CD4-positive, alpha-beta T cell (primary cell): ENCODE results near the gene MAPT. TPM values are rescaled to one million over a fixed set of nuclear protein-coding genes. Genes with fewer than 3 reads are reported as not detected.

ENCODE experiments used
- ATAC-seq: fragments of 200-7000 bp; cut with Tn5 transposase; one replicate; pipeline ENCODE4 v1.10.0; 2022; ENCODE audit warnings: mild to moderate bottlenecking; ENCODE audit not compliant: poor library complexity
- CTCF ChIA-PET: fragments of 350-600 bp; sonication (Branson Sonifier 250); formaldehyde crosslinking; loops from one replicate; lab custom pipeline; 2021; ENCODE audit warnings: antibody characterized with exemption, inconsistent platforms; lab: Charles Lee
- POLR2A ChIA-PET: fragments of 350-600 bp; sonication (Branson Sonifier 250); formaldehyde crosslinking; loops from one replicate; lab custom pipeline; 2021; ENCODE audit warnings: antibody characterized with exemption, inconsistent platforms; lab: Charles Lee
- DNase-seq, 14 experiments: peaks; one replicate each; pipeline ENCODE4 v3.0.0-alpha.2; 2013 to 2020; ENCODE audit warnings: mixed read lengths in 2 of 14
- H3K27ac ChIP-seq, 2 donors: one replicate each; pipeline versions ENCODE4 v1.5.1 to v1.7.0; 2013; ENCODE audit warnings: low read length in 2 of 2, low read depth in 1 of 2, mild to moderate bottlenecking in 1 of 2
- H3K27me3 ChIP-seq, 2 experiments: 1 replicate in 1 of 2; 2 replicates in 1 of 2; pipeline versions ENCODE4 v1.6.1 to v1.7.0; 2013; ENCODE audit warnings: low read length in 2 of 2, control low read depth in 1 of 2, mild to moderate bottlenecking in 1 of 2, moderate library complexity in 1 of 2; ENCODE audit not compliant: insufficient read depth in 2 of 2, control insufficient read depth in 1 of 2
- H3K36me3 ChIP-seq: one replicate; pipeline ENCODE4 v1.6.1; 2013; ENCODE audit warnings: low read length, control low read depth; ENCODE audit not compliant: insufficient read depth
- H3K4me1 ChIP-seq: one replicate; pipeline ENCODE4 v1.6.1; 2013; ENCODE audit warnings: low read length, control low read depth; ENCODE audit not compliant: insufficient read depth
- H3K4me3 ChIP-seq: one replicate; pipeline ENCODE4 v1.5.1; 2013; ENCODE audit warnings: mild to moderate bottlenecking, low read length, moderate library complexity
- H3K9me3 ChIP-seq, 2 experiments: 1 replicate in 1 of 2; 2 replicates in 1 of 2; pipeline versions ENCODE4 v1.6.1 to v1.7.0; 2013; ENCODE audit warnings: low read length in 2 of 2, mild to moderate bottlenecking in 2 of 2, control low read depth in 1 of 2, moderate library complexity in 1 of 2; ENCODE audit not compliant: control insufficient read depth in 1 of 2, insufficient read depth in 1 of 2
- H3K27ac Mint-ChIP-seq: one replicate; pipeline ENCODE4 v1.8.0; 2020; ENCODE audit warnings: mixed read lengths
- H3K27me3 Mint-ChIP-seq: one replicate; pipeline ENCODE4 v1.8.0; 2021; ENCODE audit warnings: mixed read lengths
- H3K36me3 Mint-ChIP-seq: one replicate; pipeline ENCODE4 v1.8.0; 2021; ENCODE audit warnings: low read depth, mixed read lengths
- H3K4me1 Mint-ChIP-seq: one replicate; pipeline ENCODE4 v1.8.0; 2021; ENCODE audit warnings: low read depth, mixed read lengths
- H3K4me3 Mint-ChIP-seq: one replicate; pipeline ENCODE4 v1.8.0; 2020; ENCODE audit warnings: mild to moderate bottlenecking, mixed read lengths
- H3K9me3 Mint-ChIP-seq: one replicate; pipeline ENCODE4 v1.8.0; 2020; ENCODE audit warnings: mixed read lengths
- intact Hi-C, 2 experiments: fragments of 100-400 bp; cut with DNase I in 1 of 2; cut with micrococcal nuclease in 1 of 2; formaldehyde crosslinking; loops; one replicate each; pipeline versions ENCODE4 v1.15.1 to v1.9.0; 2023 to 2025; cut with DNase I, micrococcal nuclease
- total RNA-seq, 174 experiments: library from RNA in 2 of 174; stranded (reverse) in 2 of 174; gene quantifications; one replicate each; pipeline ENCODE4 v1.2.3 and lab custom pipeline; 2021 to 2026
- TF ChIP-seq, protein P1 (sequence below): fragments of 200-600 bp; IDR thresholded peaks from one replicate; pipeline ENCODE4 v1.8.0; 2022; ENCODE audit warnings: antibody characterized with exemption, mild to moderate bottlenecking

The MAPT gene
- total RNA-seq, 2 experiments from 2014 or later: 0.41 to 0.53 TPM

DNA sequence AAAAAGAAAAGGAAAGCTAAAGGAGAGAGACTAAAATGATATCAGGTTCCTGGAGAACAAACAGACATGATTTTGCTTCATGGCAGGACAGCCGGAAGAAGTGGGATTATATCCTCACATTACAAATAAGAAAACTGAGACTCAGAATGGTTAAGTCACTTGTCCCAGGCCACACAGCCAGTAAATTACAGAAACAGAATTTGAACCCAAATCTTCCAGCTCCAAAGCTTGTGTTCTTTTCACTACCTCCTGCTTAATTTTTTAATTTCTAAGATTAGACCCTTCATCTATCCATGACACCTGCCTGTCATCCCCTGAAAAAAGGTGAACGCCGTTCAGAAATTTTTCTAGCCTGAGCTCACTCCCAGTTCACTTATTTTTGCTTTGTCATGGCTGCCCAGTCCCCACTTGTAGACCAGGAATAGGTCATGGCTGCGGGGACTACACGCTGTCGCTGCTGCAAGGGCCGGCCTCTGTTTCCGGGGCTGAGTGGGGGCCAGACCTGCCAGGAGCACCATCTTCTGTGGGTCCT, 36.1 kb downstream of the MAPT start:
- POLR2A ChIA-PET: no interaction called here
- H3K27ac ChIP-seq: no peak overlapping the region
- Mint-ChIP-seq H3K36me3 (no peaks in the 10 kb centered on the region), H3K27me3 (peaks cover 28% of the 10 kb centered on the region), H3K4me3 (no peak overlapping the region), H3K9me3 (peaks cover 2% of the 10 kb centered on the region), H3K4me1 (no peaks in the 10 kb centered on the region), H3K27ac (no peak overlapping the region)
- intact Hi-C loops: no loop called here
- no peak overlapping the region for H3K4me3 ChIP-seq
- no peaks in the 10 kb centered on the region for H3K27me3 ChIP-seq
- no peaks in the 10 kb centered on the region for H3K4me1 ChIP-seq
- CTCF ChIA-PET: interaction anchor here (1.3 kb wide), 1 partner anchor 18 kb away, joined by 3 read pairs; no protein-coding TSS in a partner anchor
- ATAC-seq (no peak), DNase-seq (no peak)
- no peaks in the 10 kb centered on the region for H3K9me3 ChIP-seq
- no peaks in the 10 kb centered on the region for H3K36me3 ChIP-seq
- TF ChIP-seq, protein P1, sequence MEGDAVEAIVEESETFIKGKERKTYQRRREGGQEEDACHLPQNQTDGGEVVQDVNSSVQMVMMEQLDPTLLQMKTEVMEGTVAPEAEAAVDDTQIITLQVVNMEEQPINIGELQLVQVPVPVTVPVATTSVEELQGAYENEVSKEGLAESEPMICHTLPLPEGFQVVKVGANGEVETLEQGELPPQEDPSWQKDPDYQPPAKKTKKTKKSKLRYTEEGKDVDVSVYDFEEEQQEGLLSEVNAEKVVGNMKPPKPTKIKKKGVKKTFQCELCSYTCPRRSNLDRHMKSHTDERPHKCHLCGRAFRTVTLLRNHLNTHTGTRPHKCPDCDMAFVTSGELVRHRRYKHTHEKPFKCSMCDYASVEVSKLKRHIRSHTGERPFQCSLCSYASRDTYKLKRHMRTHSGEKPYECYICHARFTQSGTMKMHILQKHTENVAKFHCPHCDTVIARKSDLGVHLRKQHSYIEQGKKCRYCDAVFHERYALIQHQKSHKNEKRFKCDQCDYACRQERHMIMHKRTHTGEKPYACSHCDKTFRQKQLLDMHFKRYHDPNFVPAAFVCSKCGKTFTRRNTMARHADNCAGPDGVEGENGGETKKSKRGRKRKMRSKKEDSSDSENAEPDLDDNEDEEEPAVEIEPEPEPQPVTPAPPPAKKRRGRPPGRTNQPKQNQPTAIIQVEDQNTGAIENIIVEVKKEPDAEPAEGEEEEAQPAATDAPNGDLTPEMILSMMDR: no peak

DNA sequence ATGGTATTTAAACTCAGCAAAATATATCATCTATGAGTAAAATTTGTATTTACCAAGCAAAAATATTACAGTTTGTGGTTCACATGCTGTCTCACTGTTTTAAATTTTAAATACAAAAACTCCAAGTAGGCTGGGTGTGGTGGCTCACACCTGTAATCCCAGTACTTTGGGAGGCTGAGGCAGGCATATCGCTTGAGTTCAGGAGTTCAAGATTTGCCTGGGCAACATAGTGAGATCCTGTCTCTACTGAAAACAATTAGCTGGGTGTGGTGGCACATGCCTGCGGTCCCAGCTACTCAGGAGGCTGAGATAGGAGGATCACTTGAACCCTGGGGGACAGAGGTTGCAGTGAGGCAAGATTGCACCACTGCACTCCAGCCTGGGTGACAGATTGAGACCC, 37.3 kb downstream of the MAPT start:
- POLR2A ChIA-PET: no interaction called here
- no peaks in the 10 kb centered on the region for H3K27me3 ChIP-seq
- TF ChIP-seq, protein P1: no peak
- H3K27ac ChIP-seq: no peak overlapping the region
- peaks cover 2% of the 10 kb centered on the region for H3K9me3 Mint-ChIP-seq
- no peaks in the 10 kb centered on the region for H3K4me1 ChIP-seq
- H3K27me3 Mint-ChIP-seq: peaks cover 39% of the 10 kb centered on the region
- DNase-seq (no peak), ATAC-seq (no peak)
- no peaks in the 10 kb centered on the region for H3K36me3 ChIP-seq
- H3K9me3 ChIP-seq: no peaks in the 10 kb centered on the region
- no peaks in the 10 kb centered on the region for H3K4me1 Mint-ChIP-seq
- no peaks in the 10 kb centered on the region for H3K36me3 Mint-ChIP-seq
- H3K27ac Mint-ChIP-seq: no peak overlapping the region
- intact Hi-C loops: no loop called here
- CTCF ChIA-PET: no interaction called here
- H3K4me3 Mint-ChIP-seq: no peak overlapping the region
- no peak overlapping the region for H3K4me3 ChIP-seq

DNA sequence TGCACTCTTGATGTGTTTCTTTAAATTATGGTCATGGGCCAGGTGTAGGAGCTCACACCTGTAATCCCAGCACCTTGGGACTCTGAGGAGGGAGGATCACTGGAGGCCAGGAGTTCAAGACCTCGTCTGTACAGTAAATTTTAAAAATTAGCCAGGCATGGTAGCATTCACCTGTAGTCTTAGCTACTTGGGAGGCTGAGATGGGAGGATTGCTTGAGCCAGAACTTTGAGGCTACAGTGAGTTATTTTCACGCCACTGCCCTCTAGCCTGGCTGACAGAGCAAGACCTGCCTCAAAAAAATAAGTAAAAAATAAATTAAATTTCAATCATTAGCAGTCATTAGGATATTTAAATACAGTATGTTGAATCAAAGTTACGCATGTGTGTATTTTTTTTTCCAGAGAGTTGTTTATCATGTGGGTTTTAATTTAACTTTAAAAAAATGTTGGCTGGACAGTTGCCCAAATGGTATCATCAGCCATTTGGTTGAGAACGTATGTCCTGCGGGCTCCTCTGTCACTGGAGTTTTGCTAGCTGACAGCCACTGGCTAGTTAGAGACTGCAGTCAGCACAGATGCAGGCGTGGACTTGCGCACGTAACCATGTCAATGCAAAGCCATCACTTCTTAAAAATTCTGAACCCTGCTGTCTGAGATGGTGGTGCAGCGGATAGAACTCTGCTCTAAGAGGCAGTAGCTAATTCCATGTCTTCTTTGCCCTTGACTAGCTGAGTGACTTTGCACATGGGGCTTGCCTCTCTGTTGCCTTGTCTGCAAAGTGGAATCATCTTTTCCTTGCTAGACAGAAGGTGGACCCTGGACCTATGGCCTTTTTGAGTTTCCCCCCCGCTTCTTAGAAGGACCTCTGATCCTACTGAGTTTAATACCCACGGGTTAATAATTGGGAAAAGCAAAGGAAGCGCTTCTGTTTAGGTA, 40.0 kb downstream of the MAPT start:
- DNase-seq (no peak), ATAC-seq (no peak)
- ChIA-PET POLR2A (no interaction called here), CTCF (no interaction called here)
- H3K4me3 Mint-ChIP-seq: no peak overlapping the region
- no peaks in the 10 kb centered on the region for H3K4me1 Mint-ChIP-seq
- intact Hi-C loops: no loop called here
- peaks cover 44% of the 10 kb centered on the region for H3K27me3 Mint-ChIP-seq
- TF ChIP-seq, protein P1: no peak
- Histone ChIP-seq H3K36me3 (no peaks in the 10 kb centered on the region), H3K27me3 (no peaks in the 10 kb centered on the region), H3K4me1 (no peaks in the 10 kb centered on the region), H3K9me3 (no peaks in the 10 kb centered on the region), H3K4me3 (no peak overlapping the region), H3K27ac (no peak overlapping the region)
- H3K36me3 Mint-ChIP-seq: no peaks in the 10 kb centered on the region
- H3K27ac Mint-ChIP-seq: no peak overlapping the region
- no peaks in the 10 kb centered on the region for H3K9me3 Mint-ChIP-seq
